Calu3 (cell line): ENCODE measurements around the gene THNSL1. TPM values are rescaled to one million over a fixed set of nuclear protein-coding genes. Genes with fewer than 3 reads are reported as not detected.

ENCODE experiments used
- BruUV-seq: library from RNA; stranded (reverse); fragments of 400-500 nt; replicated peaks from 2 replicates; lab custom pipeline; 2021; lab: Mats Ljungman, UMichigan
- CTCF ChIA-PET: fragments of 300-600 bp; sonication (Branson Sonifier 250); formaldehyde crosslinking; loops from one replicate; lab custom pipeline; 2022; ENCODE audit warnings: antibody characterized with exemption; lab: Charles Lee
- DNase-seq: peaks from one replicate; pipeline ENCODE4 v3.0.0; 2022
- H3K27ac Mint-ChIP-seq: one replicate; pipeline ENCODE4 v1.8.0; 2022; ENCODE audit warnings: mixed read lengths; ENCODE audit not compliant: unreplicated experiment
- H3K27me3 Mint-ChIP-seq: one replicate; pipeline ENCODE4 v1.8.0; 2022; ENCODE audit warnings: mixed read lengths; ENCODE audit not compliant: unreplicated experiment
- H3K36me3 Mint-ChIP-seq: one replicate; pipeline ENCODE4 v1.8.0; 2022; ENCODE audit warnings: mild to moderate bottlenecking, moderate library complexity, mixed read lengths; ENCODE audit not compliant: insufficient read depth, unreplicated experiment
- H3K4me1 Mint-ChIP-seq: one replicate; pipeline ENCODE4 v1.8.0; 2022; ENCODE audit warnings: mild to moderate bottlenecking, low read depth, mixed read lengths; ENCODE audit not compliant: unreplicated experiment
- H3K4me3 Mint-ChIP-seq: one replicate; pipeline ENCODE4 v1.8.0; 2022; ENCODE audit warnings: mild to moderate bottlenecking, low read depth, moderate library complexity, mixed read lengths; ENCODE audit not compliant: unreplicated experiment
- H3K9me3 Mint-ChIP-seq: one replicate; pipeline ENCODE4 v1.8.0; 2022; ENCODE audit warnings: low read depth, mixed read lengths; ENCODE audit not compliant: unreplicated experiment
- intact Hi-C: fragments of 100-400 bp; cut with micrococcal nuclease; formaldehyde crosslinking; loops from one replicate; pipeline ENCODE4 v1.10.0; 2022; ENCODE audit not compliant: unreplicated experiment
- total RNA-seq: library from RNA; stranded (reverse); gene quantifications from 2 replicates; pipeline ENCODE4 v1.2.3, GENCODE V29; 2022
- TF ChIP-seq, protein P1 (sequence below): fragments of 200-600 bp; IDR thresholded peaks from one replicate; pipeline ENCODE4 v1.8.0; 2022; ENCODE audit warnings: antibody characterized with exemption; ENCODE audit not compliant: unreplicated experiment

Gene THNSL1
- total RNA-seq, 1 experiment from 2014 or later, result 6.6 TPM

DNA sequence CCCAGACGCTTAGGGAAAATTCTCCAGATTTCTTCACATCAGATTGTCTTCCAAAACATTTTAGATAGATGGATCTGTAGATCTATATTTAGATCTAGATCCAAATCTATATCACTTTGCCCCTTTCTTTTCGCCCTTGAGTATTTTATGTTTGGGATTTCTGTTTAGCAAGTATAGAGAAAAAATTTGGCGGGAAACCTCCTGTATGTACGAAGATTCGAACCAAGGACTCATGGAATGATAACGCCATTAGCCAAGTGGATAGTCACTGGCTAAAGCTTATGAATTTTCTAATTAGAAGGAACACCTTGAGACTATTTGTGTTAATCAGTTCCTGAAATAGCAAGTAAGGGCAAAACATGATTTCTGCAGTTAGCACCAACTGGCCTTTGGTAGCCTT, 1.2 kb downstream of the THNSL1 start:
- no peak for DNase-seq
- CTCF ChIA-PET, result no interaction called here
- peak overlapping the region; percentile 93 for H3K4me3 Mint-ChIP-seq
- H3K4me1 Mint-ChIP-seq, result peaks cover 16% of the 10 kb centered on the region
- no peaks in the 10 kb centered on the region for H3K9me3 Mint-ChIP-seq
- H3K36me3 Mint-ChIP-seq, result peaks cover 24% of the 10 kb centered on the region
- H3K27ac Mint-ChIP-seq, result peak overlapping the region; percentile 99
- TF ChIP-seq, protein P1, sequence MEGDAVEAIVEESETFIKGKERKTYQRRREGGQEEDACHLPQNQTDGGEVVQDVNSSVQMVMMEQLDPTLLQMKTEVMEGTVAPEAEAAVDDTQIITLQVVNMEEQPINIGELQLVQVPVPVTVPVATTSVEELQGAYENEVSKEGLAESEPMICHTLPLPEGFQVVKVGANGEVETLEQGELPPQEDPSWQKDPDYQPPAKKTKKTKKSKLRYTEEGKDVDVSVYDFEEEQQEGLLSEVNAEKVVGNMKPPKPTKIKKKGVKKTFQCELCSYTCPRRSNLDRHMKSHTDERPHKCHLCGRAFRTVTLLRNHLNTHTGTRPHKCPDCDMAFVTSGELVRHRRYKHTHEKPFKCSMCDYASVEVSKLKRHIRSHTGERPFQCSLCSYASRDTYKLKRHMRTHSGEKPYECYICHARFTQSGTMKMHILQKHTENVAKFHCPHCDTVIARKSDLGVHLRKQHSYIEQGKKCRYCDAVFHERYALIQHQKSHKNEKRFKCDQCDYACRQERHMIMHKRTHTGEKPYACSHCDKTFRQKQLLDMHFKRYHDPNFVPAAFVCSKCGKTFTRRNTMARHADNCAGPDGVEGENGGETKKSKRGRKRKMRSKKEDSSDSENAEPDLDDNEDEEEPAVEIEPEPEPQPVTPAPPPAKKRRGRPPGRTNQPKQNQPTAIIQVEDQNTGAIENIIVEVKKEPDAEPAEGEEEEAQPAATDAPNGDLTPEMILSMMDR, result no peak
- BruUV-seq, result no TSS peak
- intact Hi-C loops, result loop anchor here (1.0 to 5.0 kb wide), 2 partner anchors 45 to 374 kb away; no protein-coding TSS in a partner anchor
- H3K27me3 Mint-ChIP-seq, result no peaks in the 10 kb centered on the region

GRCh38 chr10:25018703-25019102, 2.3 kb downstream of the THNSL1 start:
- Mint-ChIP-seq H3K9me3 (no peaks in the 10 kb centered on the region), H3K4me3 (no peak overlapping the region), H3K27me3 (no peaks in the 10 kb centered on the region), H3K4me1 (peaks cover 16% of the 10 kb centered on the region), H3K27ac (no peak overlapping the region), H3K36me3 (peaks cover 24% of the 10 kb centered on the region)
- CTCF ChIA-PET, result interaction anchor here (0.7 kb wide), 1 partner anchor 474 kb away, joined by 3 read pairs; no protein-coding TSS in a partner anchor
- no TSS peak for BruUV-seq
- TF ChIP-seq, protein P1, result no peak
- DNase-seq, result no peak
- intact Hi-C loops, result loop anchor here (5.0 kb wide), 1 partner anchor 44 kb away; no protein-coding TSS in a partner anchor

GRCh38 chr10:25023278-25023677, 6.9 kb downstream of the THNSL1 start:
- no peaks in the 10 kb centered on the region for H3K27me3 Mint-ChIP-seq
- H3K27ac Mint-ChIP-seq, result no peak overlapping the region
- H3K9me3 Mint-ChIP-seq, result no peaks in the 10 kb centered on the region
- no peak overlapping the region for H3K4me3 Mint-ChIP-seq
- DNase-seq, result no peak
- no peaks in the 10 kb centered on the region for H3K4me1 Mint-ChIP-seq
- CTCF ChIA-PET, result no interaction called here
- no peaks in the 10 kb centered on the region for H3K36me3 Mint-ChIP-seq
- BruUV-seq, result no TSS peak
- TF ChIP-seq, protein P1, result no peak
- intact Hi-C loops, result no loop called here

DNA sequence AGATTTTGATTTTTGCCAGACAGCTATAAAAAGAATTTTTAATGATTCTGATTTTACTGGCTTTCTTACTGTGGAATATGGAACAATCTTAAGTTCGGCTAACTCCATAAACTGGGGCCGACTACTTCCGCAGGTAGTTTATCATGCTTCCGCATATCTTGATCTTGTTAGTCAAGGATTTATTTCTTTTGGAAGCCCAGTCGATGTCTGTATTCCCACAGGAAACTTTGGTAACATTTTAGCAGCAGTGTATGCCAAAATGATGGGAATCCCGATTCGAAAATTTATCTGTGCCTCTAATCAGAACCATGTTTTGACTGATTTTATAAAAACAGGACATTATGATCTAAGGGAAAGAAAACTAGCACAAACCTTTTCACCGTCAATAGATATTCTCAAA, 8.1 kb downstream of the THNSL1 start:
- Mint-ChIP-seq H3K27me3 (no peaks in the 10 kb centered on the region), H3K27ac (no peak overlapping the region), H3K4me3 (no peak overlapping the region), H3K4me1 (no peaks in the 10 kb centered on the region), H3K36me3 (no peaks in the 10 kb centered on the region), H3K9me3 (no peaks in the 10 kb centered on the region)
- BruUV-seq, result no TSS peak
- TF ChIP-seq, protein P1, result no peak
- intact Hi-C loops, result no loop called here
- CTCF ChIA-PET, result interaction anchor here (1.3 kb wide), 1 partner anchor 454 kb away, joined by 3 read pairs; no protein-coding TSS in a partner anchor
- no peak for DNase-seq
